Measurements from ENCODE around the gene CNOT2. TPM values are rescaled to one million over a fixed set of nuclear protein-coding genes. Genes with fewer than 3 reads are reported as not detected.

Gene CNOT2
- total and polyA plus RNA-seq, 4 donors: 17.5 to 93.4 (median 49.0) TPM

- Histone ChIP-seq H3K9ac (ENCODE audit: low read depth in 1 of 2, low read length in 2 of 2) (no peak overlapping the region), H3K36me3 (ENCODE audit: control insufficient read depth in 4 of 4, insufficient read depth in 3 of 4, low read depth in 1 of 4, low read length in 3 of 4) (peaks cover 3 to 11% (median 8%) of the 10 kb centered on the region in 4 donors), H3K4me3 (ENCODE audit: low read depth in 1 of 3, low read length in 3 of 3) (no peak overlapping the region), H3K27me3 (ENCODE audit: control insufficient read depth in 4 of 4, insufficient read depth in 4 of 4, low read length in 3 of 4) (no peaks in the 10 kb centered on the region), H3K4me1 (ENCODE audit: control insufficient read depth in 4 of 4, insufficient read depth in 4 of 4, low read length in 3 of 4) (no peaks in the 10 kb centered on the region), H3K9me3 (ENCODE audit: control insufficient read depth in 4 of 4, low read length in 3 of 4) (no peaks in the 10 kb centered on the region), H3K27ac (ENCODE audit: low read depth in 1 of 2, low read length in 2 of 2) (no peak overlapping the region)
- DNase-seq (ENCODE audit: low spot score): no peak
- 87% methylated on average over 3 of the region's 3 CpGs for WGBS
- no peak for TF ChIP-seq NR2F2 (IDR thresholded peaks at IDR 0.05)
- TF ChIP-seq RAD21 (IDR thresholded peaks at IDR 0.05): no peak
- TF ChIP-seq FOXA2 (IDR thresholded peaks at IDR 0.05): no peak
- TF ChIP-seq ZBTB33 (IDR thresholded peaks at IDR 0.05): no peak
- TF ChIP-seq RXRA (IDR thresholded peaks at IDR 0.05): no peak
- no peak for TF ChIP-seq EGR1 (IDR thresholded peaks at IDR 0.05; ENCODE audit: low read depth in 2 of 2)
- TF ChIP-seq MAX (IDR thresholded peaks at IDR 0.05): no peak
- no peak for TF ChIP-seq GABPA (IDR thresholded peaks at IDR 0.05 in 1 of 2, conservative IDR thresholded peaks at IDR 0.05 in 1 of 2)
- TF ChIP-seq ATF3 (IDR thresholded peaks at IDR 0.05): no peak
- TF ChIP-seq, protein P1, sequence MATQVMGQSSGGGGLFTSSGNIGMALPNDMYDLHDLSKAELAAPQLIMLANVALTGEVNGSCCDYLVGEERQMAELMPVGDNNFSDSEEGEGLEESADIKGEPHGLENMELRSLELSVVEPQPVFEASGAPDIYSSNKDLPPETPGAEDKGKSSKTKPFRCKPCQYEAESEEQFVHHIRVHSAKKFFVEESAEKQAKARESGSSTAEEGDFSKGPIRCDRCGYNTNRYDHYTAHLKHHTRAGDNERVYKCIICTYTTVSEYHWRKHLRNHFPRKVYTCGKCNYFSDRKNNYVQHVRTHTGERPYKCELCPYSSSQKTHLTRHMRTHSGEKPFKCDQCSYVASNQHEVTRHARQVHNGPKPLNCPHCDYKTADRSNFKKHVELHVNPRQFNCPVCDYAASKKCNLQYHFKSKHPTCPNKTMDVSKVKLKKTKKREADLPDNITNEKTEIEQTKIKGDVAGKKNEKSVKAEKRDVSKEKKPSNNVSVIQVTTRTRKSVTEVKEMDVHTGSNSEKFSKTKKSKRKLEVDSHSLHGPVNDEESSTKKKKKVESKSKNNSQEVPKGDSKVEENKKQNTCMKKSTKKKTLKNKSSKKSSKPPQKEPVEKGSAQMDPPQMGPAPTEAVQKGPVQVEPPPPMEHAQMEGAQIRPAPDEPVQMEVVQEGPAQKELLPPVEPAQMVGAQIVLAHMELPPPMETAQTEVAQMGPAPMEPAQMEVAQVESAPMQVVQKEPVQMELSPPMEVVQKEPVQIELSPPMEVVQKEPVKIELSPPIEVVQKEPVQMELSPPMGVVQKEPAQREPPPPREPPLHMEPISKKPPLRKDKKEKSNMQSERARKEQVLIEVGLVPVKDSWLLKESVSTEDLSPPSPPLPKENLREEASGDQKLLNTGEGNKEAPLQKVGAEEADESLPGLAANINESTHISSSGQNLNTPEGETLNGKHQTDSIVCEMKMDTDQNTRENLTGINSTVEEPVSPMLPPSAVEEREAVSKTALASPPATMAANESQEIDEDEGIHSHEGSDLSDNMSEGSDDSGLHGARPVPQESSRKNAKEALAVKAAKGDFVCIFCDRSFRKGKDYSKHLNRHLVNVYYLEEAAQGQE (IDR thresholded peaks at IDR 0.05): no peak
- TF ChIP-seq FOXA1 (IDR thresholded peaks at IDR 0.05): no peak
- TF ChIP-seq HNF4G (IDR thresholded peaks at IDR 0.05): no peak
- no peak for TF ChIP-seq SP1 (IDR thresholded peaks at IDR 0.05)
- TF ChIP-seq TAF1 (conservative IDR thresholded peaks at IDR 0.05): no peak
- TF ChIP-seq, protein P2, sequence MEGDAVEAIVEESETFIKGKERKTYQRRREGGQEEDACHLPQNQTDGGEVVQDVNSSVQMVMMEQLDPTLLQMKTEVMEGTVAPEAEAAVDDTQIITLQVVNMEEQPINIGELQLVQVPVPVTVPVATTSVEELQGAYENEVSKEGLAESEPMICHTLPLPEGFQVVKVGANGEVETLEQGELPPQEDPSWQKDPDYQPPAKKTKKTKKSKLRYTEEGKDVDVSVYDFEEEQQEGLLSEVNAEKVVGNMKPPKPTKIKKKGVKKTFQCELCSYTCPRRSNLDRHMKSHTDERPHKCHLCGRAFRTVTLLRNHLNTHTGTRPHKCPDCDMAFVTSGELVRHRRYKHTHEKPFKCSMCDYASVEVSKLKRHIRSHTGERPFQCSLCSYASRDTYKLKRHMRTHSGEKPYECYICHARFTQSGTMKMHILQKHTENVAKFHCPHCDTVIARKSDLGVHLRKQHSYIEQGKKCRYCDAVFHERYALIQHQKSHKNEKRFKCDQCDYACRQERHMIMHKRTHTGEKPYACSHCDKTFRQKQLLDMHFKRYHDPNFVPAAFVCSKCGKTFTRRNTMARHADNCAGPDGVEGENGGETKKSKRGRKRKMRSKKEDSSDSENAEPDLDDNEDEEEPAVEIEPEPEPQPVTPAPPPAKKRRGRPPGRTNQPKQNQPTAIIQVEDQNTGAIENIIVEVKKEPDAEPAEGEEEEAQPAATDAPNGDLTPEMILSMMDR (IDR thresholded peaks at IDR 0.05; ENCODE audit: low read depth, low read length, missing input control): no peak
- no peak for TF ChIP-seq YY1 (IDR thresholded peaks at IDR 0.05)
- TF ChIP-seq JUND (IDR thresholded peaks at IDR 0.05): no peak
- TF ChIP-seq HNF4A (conservative IDR thresholded peaks at IDR 0.05): no peak
These were observed 111.6 kb downstream of the CNOT2 start for GRCh38 chr12:70354787-70355186.

Measured in liver (tissue), 9 donors.